A673 (cell line): ENCODE measurements around the gene SLC26A5. TPM values are rescaled to one million over a fixed set of nuclear protein-coding genes. Genes with fewer than 3 reads are reported as not detected.

Source experiments
- BruUV-seq: library from RNA; stranded (reverse); fragments of 400-500 nt; replicated peaks from 2 replicates; lab custom pipeline; 2021; lab: Mats Ljungman, UMichigan
- CTCF ChIA-PET: fragments of 300-600 bp; sonication (Branson Sonifier 250); formaldehyde crosslinking; loops from one replicate; lab custom pipeline; 2022; ENCODE audit warnings: antibody characterized with exemption; lab: Charles Lee
- POLR2A ChIA-PET: fragments of 300-600 bp; sonication (Branson Sonifier 250); formaldehyde crosslinking; loops from one replicate; lab custom pipeline; 2022; ENCODE audit warnings: antibody characterized with exemption; ENCODE audit not compliant: low non-redundant PET; lab: Charles Lee
- DNase-seq: peaks from one replicate; pipeline ENCODE4 v3.0.0-alpha.2; 2015; ENCODE audit warnings: low spot score
- H3K27ac ChIP-seq: fragments of 200-600 bp; sonication (generic); 2 replicates; pipeline ENCODE4 v1.5.1; 2016; ENCODE audit warnings: mixed run types, low read depth, mild to moderate bottlenecking, mixed read lengths, antibody characterized with exemption, low read length; ENCODE audit not compliant: poor library complexity, severe bottlenecking
- H3K27me3 ChIP-seq: fragments of 200-600 bp; sonication (generic); replicated peaks from 2 replicates; pipeline ENCODE4 v1.6.1; 2017; ENCODE audit warnings: mixed run types, low read depth, mild to moderate bottlenecking, mixed read lengths, antibody characterized with exemption, low read length; ENCODE audit not compliant: insufficient read depth, poor library complexity
- H3K36me3 ChIP-seq: fragments of 200-600 bp; sonication (generic); 2 replicates; pipeline ENCODE4 v1.6.1; 2016; ENCODE audit warnings: mixed run types, mild to moderate bottlenecking, mixed read lengths, antibody characterized with exemption, low read length; ENCODE audit not compliant: insufficient read depth, poor library complexity, severe bottlenecking
- H3K4me1 ChIP-seq: fragments of 200-600 bp; sonication (generic); 2 replicates; pipeline ENCODE4 v1.6.1; 2017; ENCODE audit warnings: mixed run types, mild to moderate bottlenecking, mixed read lengths, antibody characterized with exemption, low read length; ENCODE audit not compliant: insufficient read depth, poor library complexity, severe bottlenecking
- H3K4me3 ChIP-seq: fragments of 200-600 bp; sonication (generic); 2 replicates; pipeline ENCODE4 v1.5.1; 2016; ENCODE audit warnings: low read depth, mixed run types, mild to moderate bottlenecking, mixed read lengths, low read length; ENCODE audit not compliant: poor library complexity, severe bottlenecking
- H3K9me3 ChIP-seq: fragments of 200-600 bp; sonication (generic); 2 replicates; pipeline ENCODE4 v1.6.1; 2016; ENCODE audit warnings: mixed run types, low read depth, mild to moderate bottlenecking, mixed read lengths, antibody characterized with exemption, low read length; ENCODE audit not compliant: poor library complexity, severe bottlenecking
- EZH2 ChIP-seq: fragments of 200-600 bp; sonication (generic); IDR thresholded peaks from 2 replicates; pipeline ENCODE4 v1.6.1; 2017; ENCODE audit warnings: borderline replicate concordance, low read depth, mild to moderate bottlenecking, mixed read lengths, antibody characterized with exemption, low read length; ENCODE audit not compliant: poor library complexity, severe bottlenecking
- intact Hi-C: fragments of 100-400 bp; cut with micrococcal nuclease; formaldehyde crosslinking; loops from one replicate; pipeline ENCODE4 v1.10.0; 2022; ENCODE audit not compliant: unreplicated experiment
- total RNA-seq: library from RNA; stranded (reverse); gene quantifications from 2 replicates; pipeline ENCODE4 v1.2.3, GENCODE V29; 2021
- TF ChIP-seq, protein P1 (sequence below): fragments of 300-800, 200-600 bp; sonication (generic); conservative IDR thresholded peaks from 2 replicates; pipeline ENCODE4 v1.5.1; 2017; ENCODE audit warnings: low read depth, mild to moderate bottlenecking, antibody characterized with exemption, low read length, moderate library complexity, mixed read lengths

The SLC26A5 gene
- total RNA-seq, 1 experiment from 2014 or later, result not detected

DNA sequence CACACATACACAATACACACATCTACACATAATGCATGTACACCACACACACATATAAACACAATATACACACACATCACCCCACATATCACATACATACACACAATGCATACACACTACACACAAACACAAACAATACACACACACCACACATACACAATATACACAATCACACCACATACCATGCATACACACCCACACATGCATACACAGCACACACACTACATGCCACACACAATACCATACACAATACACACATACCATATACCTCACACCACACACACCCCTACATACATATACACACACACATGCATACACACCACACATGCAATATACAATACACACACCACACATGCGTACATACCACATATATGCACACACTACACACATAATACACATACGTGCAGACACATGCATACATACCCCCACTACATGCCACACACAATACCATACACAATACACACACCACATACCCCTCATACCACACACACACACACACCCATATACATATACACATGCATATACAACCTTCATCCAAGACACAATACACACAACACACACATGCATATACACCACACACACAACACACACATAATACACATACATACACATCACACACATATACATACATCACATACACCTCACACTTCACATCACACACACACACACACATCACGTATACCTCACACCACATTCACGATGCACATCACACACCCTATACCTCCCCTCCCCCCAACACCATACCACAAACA, 64.6 kb downstream of the SLC26A5 start:
- Histone ChIP-seq H3K9me3 (no peaks in the 10 kb centered on the region), H3K36me3 (no peaks in the 10 kb centered on the region), H3K4me3 (no peak overlapping the region), H3K27ac (no peak overlapping the region), H3K27me3 (peaks cover 12% of the 10 kb centered on the region), H3K4me1 (no peaks in the 10 kb centered on the region)
- POLR2A ChIA-PET, result no interaction called here
- BruUV-seq, result no TSS peak
- DNase-seq, result no peak
- TF ChIP-seq, protein P1, sequence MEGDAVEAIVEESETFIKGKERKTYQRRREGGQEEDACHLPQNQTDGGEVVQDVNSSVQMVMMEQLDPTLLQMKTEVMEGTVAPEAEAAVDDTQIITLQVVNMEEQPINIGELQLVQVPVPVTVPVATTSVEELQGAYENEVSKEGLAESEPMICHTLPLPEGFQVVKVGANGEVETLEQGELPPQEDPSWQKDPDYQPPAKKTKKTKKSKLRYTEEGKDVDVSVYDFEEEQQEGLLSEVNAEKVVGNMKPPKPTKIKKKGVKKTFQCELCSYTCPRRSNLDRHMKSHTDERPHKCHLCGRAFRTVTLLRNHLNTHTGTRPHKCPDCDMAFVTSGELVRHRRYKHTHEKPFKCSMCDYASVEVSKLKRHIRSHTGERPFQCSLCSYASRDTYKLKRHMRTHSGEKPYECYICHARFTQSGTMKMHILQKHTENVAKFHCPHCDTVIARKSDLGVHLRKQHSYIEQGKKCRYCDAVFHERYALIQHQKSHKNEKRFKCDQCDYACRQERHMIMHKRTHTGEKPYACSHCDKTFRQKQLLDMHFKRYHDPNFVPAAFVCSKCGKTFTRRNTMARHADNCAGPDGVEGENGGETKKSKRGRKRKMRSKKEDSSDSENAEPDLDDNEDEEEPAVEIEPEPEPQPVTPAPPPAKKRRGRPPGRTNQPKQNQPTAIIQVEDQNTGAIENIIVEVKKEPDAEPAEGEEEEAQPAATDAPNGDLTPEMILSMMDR, result no peak
- no peak for TF ChIP-seq EZH2
- intact Hi-C loops, result no loop called here
- CTCF ChIA-PET, result no interaction called here

DNA sequence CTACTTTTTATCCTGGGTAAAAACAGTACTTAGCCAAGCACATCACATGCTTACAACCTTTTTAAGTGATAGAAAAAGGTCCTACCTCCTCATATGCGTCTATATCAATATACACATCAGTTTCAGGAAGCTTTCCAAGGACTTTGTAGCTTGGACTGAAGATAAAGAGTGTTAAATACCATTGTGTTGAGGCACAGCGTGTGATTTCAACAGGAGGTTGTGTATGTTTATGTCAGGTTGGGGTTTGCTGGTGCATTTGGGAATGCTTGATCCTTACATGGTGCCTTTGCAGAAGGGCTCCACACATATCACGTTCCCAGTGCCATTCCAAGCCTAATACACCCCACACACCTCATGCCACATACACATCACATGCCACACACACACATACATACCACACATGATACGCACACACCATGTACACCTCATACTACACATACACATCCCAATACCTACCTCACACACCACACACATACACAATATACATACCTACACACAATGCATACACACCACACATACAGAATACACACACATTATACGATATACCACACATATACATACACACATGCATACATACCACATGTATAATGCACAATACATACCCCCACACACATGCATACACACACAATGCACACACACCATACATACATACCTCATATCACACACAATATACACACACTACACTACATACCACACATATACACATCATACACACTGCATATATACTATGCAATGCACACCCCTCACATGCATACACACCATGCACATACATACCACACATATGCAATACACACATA, 65.4 kb downstream of the SLC26A5 start:
- CTCF ChIA-PET, result interaction anchor here (0.5 kb wide), 1 partner anchor 66 kb away, joined by 3 read pairs; no protein-coding TSS in a partner anchor

DNA sequence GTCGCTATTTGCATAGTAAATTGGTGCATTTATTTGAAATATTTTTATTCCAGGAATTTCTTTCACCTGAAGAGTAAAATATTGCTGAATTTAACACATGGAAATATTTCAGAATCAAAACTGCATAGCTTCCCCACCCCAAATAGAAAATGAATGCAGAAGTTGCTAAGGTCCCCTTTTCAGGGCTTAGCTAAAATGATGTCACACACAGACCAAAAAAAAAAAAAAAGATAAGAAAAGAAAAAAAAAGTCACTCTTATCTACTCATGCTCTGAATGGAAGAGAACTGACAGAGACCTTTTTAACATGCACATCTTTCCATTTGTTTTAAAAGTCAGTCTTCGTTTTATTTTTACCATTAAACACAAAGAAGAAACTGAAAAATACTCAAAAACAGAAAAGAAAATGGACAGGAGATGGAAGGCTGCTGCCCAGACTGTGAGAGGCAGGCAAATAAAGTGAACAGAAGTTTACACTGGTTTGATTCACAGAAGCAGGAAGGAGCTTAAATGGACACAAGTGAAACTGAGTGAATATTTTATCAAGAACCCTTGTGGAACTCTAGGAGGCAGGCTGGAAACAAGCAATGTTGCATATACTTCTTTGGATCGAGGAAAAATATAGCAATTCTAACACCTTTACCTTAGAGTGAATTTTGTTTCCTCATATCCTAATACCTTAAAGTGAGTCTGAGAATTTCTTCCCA, 66.6 kb downstream of the SLC26A5 start:
- Histone ChIP-seq H3K27me3 (peaks cover 12% of the 10 kb centered on the region), H3K4me1 (no peaks in the 10 kb centered on the region), H3K36me3 (no peaks in the 10 kb centered on the region), H3K4me3 (no peak overlapping the region), H3K27ac (no peak overlapping the region), H3K9me3 (no peaks in the 10 kb centered on the region)
- ChIA-PET POLR2A (interaction anchor here (0.7 kb wide), 1 partner anchor 829 kb away, joined by 7 read pairs; no protein-coding TSS in a partner anchor), CTCF (no interaction called here)
- BruUV-seq, result no TSS peak
- TF ChIP-seq EZH2, result no peak
- TF ChIP-seq, protein P1, result no peak
- intact Hi-C loops, result no loop called here
- DNase-seq, result no peak

More for the DNA sequence above, 65.4 kb downstream of the SLC26A5 start:
- Histone ChIP-seq H3K27me3 (peaks cover 12% of the 10 kb centered on the region), H3K4me1 (no peaks in the 10 kb centered on the region), H3K36me3 (no peaks in the 10 kb centered on the region), H3K4me3 (no peak overlapping the region), H3K27ac (no peak overlapping the region), H3K9me3 (no peaks in the 10 kb centered on the region)
- POLR2A ChIA-PET, result no interaction called here
- intact Hi-C loops, result no loop called here
- TF ChIP-seq EZH2, result no peak
- TF ChIP-seq, protein P1, result no peak
- no peak for DNase-seq
- BruUV-seq, result no TSS peak
